Panc1 (cell line): ENCODE results near the gene EMC9. TPM values are rescaled to one million over a fixed set of nuclear protein-coding genes. Genes with fewer than 3 reads are reported as not detected.
A peak's percentile ranks its signal among the peaks of the same experiment; 100 is the strongest.

Experiments used
- ATAC-seq: fragments of 200-7000 bp; cut with Tn5 transposase; 2 replicates; pipeline ENCODE4 v1.9.1; 2020; ENCODE audit warnings: mild to moderate bottlenecking, moderate library complexity
- Bru-seq: library from RNA; stranded (reverse); fragments of 400-500 nt; gene quantifications from one replicate; lab custom pipeline; 2021; lab: Mats Ljungman, UMichigan
- BruChase-seq, 2 experiments: library from RNA; stranded (reverse); fragments of 400-500 nt; gene quantifications; one replicate each; lab custom pipeline; 2021; lab: Mats Ljungman, UMichigan
- BruUV-seq: library from RNA; stranded (reverse); fragments of 400-500 nt; replicated peaks from 2 replicates; lab custom pipeline; 2021; lab: Mats Ljungman, UMichigan
- CTCF ChIA-PET: fragments of 300-600 bp; sonication (Branson Sonifier 250); formaldehyde crosslinking; loops from one replicate; lab custom pipeline; 2022; ENCODE audit warnings: antibody characterized with exemption; lab: Charles Lee
- POLR2A ChIA-PET: fragments of 300-600 bp; sonication (Branson Sonifier 250); formaldehyde crosslinking; loops from one replicate; lab custom pipeline; 2022; ENCODE audit warnings: antibody characterized with exemption; lab: Charles Lee
- DNase-seq: peaks from one replicate; pipeline ENCODE4 v3.0.0-alpha.2; 2010; ENCODE audit warnings: low read depth, low spot score
- H3K27ac ChIP-seq: 2 replicates; pipeline ENCODE4 v1.5.1; 2011; ENCODE audit warnings: mild to moderate bottlenecking, low read length, inconsistent platforms
- H3K27me3 ChIP-seq: fragments of 200-500 bp; sonication (Bioruptor generic); 2 replicates; pipeline ENCODE4 v1.6.0; 2014; ENCODE audit warnings: low read length, inconsistent platforms; ENCODE audit not compliant: control insufficient read depth, insufficient read depth
- H3K36me3 ChIP-seq: fragments of 200-500 bp; sonication (Bioruptor generic); 2 replicates; pipeline ENCODE4 v1.5.1; 2014; ENCODE audit warnings: inconsistent platforms, mild to moderate bottlenecking, low read length, moderate library complexity; ENCODE audit not compliant: control insufficient read depth, insufficient read depth
- H3K4me1 ChIP-seq: 2 replicates; pipeline ENCODE4 v1.5.1; 2011; ENCODE audit warnings: inconsistent platforms, mild to moderate bottlenecking, low read length, moderate library complexity; ENCODE audit not compliant: control insufficient read depth, insufficient read depth
- H3K4me3 ChIP-seq, 2 experiments: 2 replicates each; pipeline ENCODE4 v1.5.1; 2011 to 2012; ENCODE audit warnings: low read depth in 2 of 2, low read length in 2 of 2, mild to moderate bottlenecking in 2 of 2, inconsistent platforms in 1 of 2, moderate library complexity in 1 of 2
- H3K9me3 ChIP-seq: fragments of 200-500 bp; sonication (Bioruptor generic); 2 replicates; pipeline ENCODE4 v1.5.1; 2014; ENCODE audit warnings: low read depth, mild to moderate bottlenecking, inconsistent platforms, low read length, moderate library complexity; ENCODE audit not compliant: control insufficient read depth, insufficient read depth
- POLR2AphosphoS5 ChIP-seq: IDR thresholded peaks from 2 replicates; pipeline ENCODE4 v1.6.1; 2012; ENCODE audit warnings: mild to moderate bottlenecking, low read depth, low read length, moderate library complexity
- SIN3A ChIP-seq: IDR thresholded peaks from 2 replicates; pipeline ENCODE4 v1.6.1; 2012; ENCODE audit warnings: low read depth, mild to moderate bottlenecking, low read length, moderate library complexity, borderline replicate concordance; ENCODE audit not compliant: insufficient read depth
- TCF7L2 ChIP-seq: IDR thresholded peaks from 2 replicates; pipeline ENCODE4 v1.6.1; 2011; ENCODE audit warnings: mild to moderate bottlenecking, low read depth, low read length, inconsistent platforms
- in situ Hi-C: cut with HindIII; loops from 2 replicates; pipeline ENCODE4 v1.10.0; 2016; ENCODE audit warnings: low sequenced_read_pairs, low pct_unique_long_range_greater_than_20kb
- intact Hi-C: fragments of 100-400 bp; cut with micrococcal nuclease; formaldehyde crosslinking; loops from one replicate; pipeline ENCODE4 v1.10.0; 2022; ENCODE audit not compliant: unreplicated experiment
- long read RNA-seq: library from polyadenylated mRNA; unstranded; transcript quantifications from one replicate; pipeline ENCODE4 v2.0.0, GENCODE V29; 2021; ENCODE audit not compliant: unreplicated experiment
- polyA plus RNA-seq: library from polyadenylated mRNA; unstranded; fragments of >200 nt; gene quantifications from one replicate; pipeline ENCODE4 v1.2.1, GENCODE V29; 2012; ENCODE audit warnings: missing spikeins; ENCODE audit not compliant: insufficient read length
- total RNA-seq: library from RNA; stranded (reverse); gene quantifications from one replicate; pipeline ENCODE4 v1.2.1, GENCODE V29; 2021; ENCODE audit not compliant: unreplicated experiment
- TF ChIP-seq, protein P1 (sequence below), 2 experiments: IDR thresholded peaks; 2 replicates each; pipeline ENCODE4 v1.6.1; 2011 to 2012; ENCODE audit warnings: low read depth in 2 of 2, control low read depth in 1 of 2, low read length in 1 of 2, mild to moderate bottlenecking in 1 of 2, moderate library complexity in 1 of 2; ENCODE audit not compliant: insufficient read depth in 1 of 2
- TF ChIP-seq, protein P2 (sequence below): fragments of 450-650 bp; IDR thresholded peaks from 2 replicates; pipeline ENCODE4 v1.5.1; 2017; ENCODE audit warnings: mild to moderate bottlenecking

Gene EMC9, protein sequence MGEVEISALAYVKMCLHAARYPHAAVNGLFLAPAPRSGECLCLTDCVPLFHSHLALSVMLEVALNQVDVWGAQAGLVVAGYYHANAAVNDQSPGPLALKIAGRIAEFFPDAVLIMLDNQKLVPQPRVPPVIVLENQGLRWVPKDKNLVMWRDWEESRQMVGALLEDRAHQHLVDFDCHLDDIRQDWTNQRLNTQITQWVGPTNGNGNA
- total RNA-seq (42.5 TPM), Bru-seq, nascent RNA (percentile 77 among the genes with signal in this experiment), BruChase-seq, experiment 1, labeled RNA remaining after a 2-hour chase (percentile 69 among the genes with signal in this experiment), BruChase-seq, experiment 2, labeled RNA remaining after a 6-hour chase (percentile 72 among the genes with signal in this experiment)
- polyA plus RNA-seq: 45.0 TPM
- long read RNA-seq, transcript EMC9-202 (5 exons, 953 nt): major isoform, 14 of 38 reads
- long read RNA-seq, partial matches to known transcripts: 10 of 38 reads
- long read RNA-seq, other reads (novel, unspliced or antisense): 5 of 38 reads

DNA sequence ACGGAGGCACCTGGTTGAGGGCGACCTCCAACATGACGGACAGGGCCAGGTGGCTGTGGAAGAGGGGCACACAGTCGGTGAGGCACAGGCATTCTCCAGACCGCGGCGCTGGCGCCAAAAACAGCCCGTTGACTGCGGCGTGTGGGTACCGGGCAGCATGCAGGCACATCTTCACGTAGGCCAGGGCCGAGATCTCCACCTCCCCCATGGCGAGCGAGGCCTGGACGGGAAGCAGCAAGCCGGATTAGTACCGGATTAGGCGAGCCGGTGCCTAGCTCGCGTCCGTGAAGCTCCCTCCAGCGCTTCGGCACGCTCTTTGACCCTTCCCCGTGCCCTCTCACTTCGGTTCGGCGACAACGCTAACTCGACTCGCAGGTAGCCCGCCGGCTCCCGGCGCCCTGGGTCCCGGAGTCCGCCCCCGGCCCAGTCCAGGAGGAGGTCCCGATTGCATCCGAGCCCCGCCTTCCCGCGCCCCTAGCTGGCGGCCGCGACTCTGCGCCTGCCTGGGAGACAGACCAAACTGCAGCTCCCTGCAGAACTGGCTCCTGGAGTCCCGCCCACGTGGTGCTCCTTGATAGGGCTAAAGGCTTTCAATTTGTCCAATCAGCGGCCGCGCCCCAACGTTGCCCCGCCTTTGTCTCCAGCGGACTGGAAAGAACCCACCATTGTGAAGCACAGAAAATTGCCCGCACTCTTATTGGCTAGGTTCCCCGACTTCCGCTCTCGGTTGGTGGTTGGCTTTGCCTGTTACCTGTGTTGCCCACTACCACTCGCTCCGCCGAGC is at the start of gene EMC9:
EMC9 (minus strand) TSS at position 495 of the 784 bp plus-strand sequence; CDS start at position 208, 287 bp downstream.
- TF ChIP-seq POLR2AphosphoS5 (peak; percentile 70), TCF7L2 (no peak), SIN3A (peak; percentile 34; the same call in 1 of the 2 replicates)
- TF ChIP-seq, protein P1, sequence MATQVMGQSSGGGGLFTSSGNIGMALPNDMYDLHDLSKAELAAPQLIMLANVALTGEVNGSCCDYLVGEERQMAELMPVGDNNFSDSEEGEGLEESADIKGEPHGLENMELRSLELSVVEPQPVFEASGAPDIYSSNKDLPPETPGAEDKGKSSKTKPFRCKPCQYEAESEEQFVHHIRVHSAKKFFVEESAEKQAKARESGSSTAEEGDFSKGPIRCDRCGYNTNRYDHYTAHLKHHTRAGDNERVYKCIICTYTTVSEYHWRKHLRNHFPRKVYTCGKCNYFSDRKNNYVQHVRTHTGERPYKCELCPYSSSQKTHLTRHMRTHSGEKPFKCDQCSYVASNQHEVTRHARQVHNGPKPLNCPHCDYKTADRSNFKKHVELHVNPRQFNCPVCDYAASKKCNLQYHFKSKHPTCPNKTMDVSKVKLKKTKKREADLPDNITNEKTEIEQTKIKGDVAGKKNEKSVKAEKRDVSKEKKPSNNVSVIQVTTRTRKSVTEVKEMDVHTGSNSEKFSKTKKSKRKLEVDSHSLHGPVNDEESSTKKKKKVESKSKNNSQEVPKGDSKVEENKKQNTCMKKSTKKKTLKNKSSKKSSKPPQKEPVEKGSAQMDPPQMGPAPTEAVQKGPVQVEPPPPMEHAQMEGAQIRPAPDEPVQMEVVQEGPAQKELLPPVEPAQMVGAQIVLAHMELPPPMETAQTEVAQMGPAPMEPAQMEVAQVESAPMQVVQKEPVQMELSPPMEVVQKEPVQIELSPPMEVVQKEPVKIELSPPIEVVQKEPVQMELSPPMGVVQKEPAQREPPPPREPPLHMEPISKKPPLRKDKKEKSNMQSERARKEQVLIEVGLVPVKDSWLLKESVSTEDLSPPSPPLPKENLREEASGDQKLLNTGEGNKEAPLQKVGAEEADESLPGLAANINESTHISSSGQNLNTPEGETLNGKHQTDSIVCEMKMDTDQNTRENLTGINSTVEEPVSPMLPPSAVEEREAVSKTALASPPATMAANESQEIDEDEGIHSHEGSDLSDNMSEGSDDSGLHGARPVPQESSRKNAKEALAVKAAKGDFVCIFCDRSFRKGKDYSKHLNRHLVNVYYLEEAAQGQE (IDR thresholded peaks at IDR 0.05; ENCODE audit: insufficient read depth in 1 of 2, low read depth in 2 of 2, low read length in 1 of 2): 0 out of 4 replicates have a peak, but pooled peaks of 1 of the 2 experiments have one; percentile 19
- TF ChIP-seq, protein P2, sequence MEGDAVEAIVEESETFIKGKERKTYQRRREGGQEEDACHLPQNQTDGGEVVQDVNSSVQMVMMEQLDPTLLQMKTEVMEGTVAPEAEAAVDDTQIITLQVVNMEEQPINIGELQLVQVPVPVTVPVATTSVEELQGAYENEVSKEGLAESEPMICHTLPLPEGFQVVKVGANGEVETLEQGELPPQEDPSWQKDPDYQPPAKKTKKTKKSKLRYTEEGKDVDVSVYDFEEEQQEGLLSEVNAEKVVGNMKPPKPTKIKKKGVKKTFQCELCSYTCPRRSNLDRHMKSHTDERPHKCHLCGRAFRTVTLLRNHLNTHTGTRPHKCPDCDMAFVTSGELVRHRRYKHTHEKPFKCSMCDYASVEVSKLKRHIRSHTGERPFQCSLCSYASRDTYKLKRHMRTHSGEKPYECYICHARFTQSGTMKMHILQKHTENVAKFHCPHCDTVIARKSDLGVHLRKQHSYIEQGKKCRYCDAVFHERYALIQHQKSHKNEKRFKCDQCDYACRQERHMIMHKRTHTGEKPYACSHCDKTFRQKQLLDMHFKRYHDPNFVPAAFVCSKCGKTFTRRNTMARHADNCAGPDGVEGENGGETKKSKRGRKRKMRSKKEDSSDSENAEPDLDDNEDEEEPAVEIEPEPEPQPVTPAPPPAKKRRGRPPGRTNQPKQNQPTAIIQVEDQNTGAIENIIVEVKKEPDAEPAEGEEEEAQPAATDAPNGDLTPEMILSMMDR: no peak
- Histone ChIP-seq H3K36me3 (no peaks in the 10 kb centered on the region; the same call in 1 of the 2 replicates), H3K4me1 (peaks cover 30% of the 10 kb centered on the region), H3K27ac (peak within 1 kb of the TSS; percentile 89), H3K27me3 (no peaks in the 10 kb centered on the region), H3K4me3 (peak within 1 kb of the TSS; percentile 81 to 92), H3K9me3 (no peaks in the 10 kb centered on the region)
- TSS peak; percentile 65 for BruUV-seq
- ATAC-seq (peak; percentile 90), DNase-seq (peak; percentile 86)
- intact Hi-C loops: no loop called here
- ChIA-PET CTCF (no interaction called here), POLR2A (interaction anchor here (0.5 kb wide), 1 partner anchor 89 kb away, joined by 3 read pairs; no protein-coding TSS in a partner anchor)
- in situ Hi-C loops: no loop called here

DNA sequence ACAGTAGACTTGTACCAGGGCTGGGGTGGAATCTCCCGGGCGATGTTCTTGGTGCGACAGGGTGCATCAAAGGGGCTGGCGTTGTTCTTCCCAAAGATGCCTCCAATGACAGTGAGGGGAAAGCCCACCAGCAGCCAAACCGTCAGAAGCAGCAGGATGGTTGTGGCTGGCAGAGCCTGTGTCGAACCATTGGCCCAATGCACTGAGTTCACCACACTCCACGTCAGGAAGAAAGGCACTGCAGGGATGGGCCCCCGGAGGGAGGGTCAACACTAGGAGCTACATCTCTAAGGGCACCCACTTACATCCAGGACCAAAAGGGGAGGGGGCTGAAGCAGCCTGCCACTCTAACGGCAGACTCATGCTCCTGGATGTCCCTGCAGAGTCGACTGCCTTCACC is 49.0 kb upstream of the EMC9 start:
- Histone ChIP-seq H3K9me3 (no peaks in the 10 kb centered on the region), H3K4me1 (peaks cover 10% of the 10 kb centered on the region; the same call in 1 of the 2 replicates), H3K36me3 (peaks cover under 1% of the 10 kb centered on the region; the same call in 1 of the 2 replicates), H3K4me3 (no peak overlapping the region), H3K27me3 (no peaks in the 10 kb centered on the region), H3K27ac (no peak overlapping the region)
- TF ChIP-seq, protein P1 (IDR thresholded peaks at IDR 0.05; ENCODE audit: insufficient read depth in 1 of 2, low read depth in 2 of 2, low read length in 1 of 2): no peak
- intact Hi-C loops (no loop called here), in situ Hi-C loops (no loop called here)
- ChIA-PET POLR2A (no interaction called here), CTCF (no interaction called here)
- ATAC-seq (no peak), DNase-seq (no peak)
- no TSS peak for BruUV-seq
